ENCODE data around the gene CFLAR. TPM values are rescaled to one million over a fixed set of nuclear protein-coding genes. Genes with fewer than 3 reads are reported as not detected.

CFLAR gene
- total RNA-seq, 1 experiment from 2014 or later, result 35.6 TPM

DNA sequence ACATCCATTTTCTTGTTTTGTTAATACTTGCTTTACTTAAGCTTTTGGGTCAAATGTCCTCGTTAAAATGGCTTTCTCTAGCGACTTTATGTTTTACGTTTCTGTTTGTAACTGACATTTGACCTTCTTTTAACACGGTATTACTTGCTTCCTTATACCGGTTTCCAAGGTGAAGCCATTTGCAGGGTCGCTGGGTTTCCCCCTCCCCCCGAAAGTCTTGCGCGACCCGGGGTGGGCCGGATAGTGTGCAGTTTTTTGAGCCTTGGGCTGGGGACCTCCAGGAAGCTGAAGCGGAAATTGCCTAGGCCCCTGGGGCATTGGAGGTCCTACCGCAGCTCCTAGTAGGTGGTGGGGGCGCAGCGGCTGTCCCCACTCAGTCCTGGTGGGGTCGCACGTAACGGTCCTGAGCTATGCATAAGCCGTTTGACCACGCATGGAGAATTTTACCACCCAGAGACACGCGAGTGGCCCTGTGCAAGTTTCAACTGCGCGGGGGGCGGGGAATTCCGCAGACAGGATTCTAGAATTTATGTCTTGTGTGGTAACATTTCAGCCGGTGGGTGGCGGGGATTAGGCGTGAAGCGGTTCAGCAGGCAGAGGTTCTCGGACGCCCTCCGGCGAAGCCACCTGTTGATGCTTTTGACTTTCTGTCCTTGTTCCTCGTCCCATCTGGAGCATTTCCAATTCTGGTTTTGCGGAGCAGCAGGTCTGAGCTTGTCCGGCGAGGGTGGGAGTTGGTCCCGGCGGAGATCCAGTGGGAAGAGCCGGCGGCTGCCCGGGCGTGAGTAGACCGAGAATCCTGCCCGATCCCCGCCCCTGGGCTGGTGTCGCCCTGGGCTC is 2.4 kb downstream of the CFLAR start:
- ATAC-seq, result peak; percentile 66
- Histone ChIP-seq H4K20me1 (ENCODE audit: insufficient read depth) (no peaks in the 10 kb centered on the region), H3K9me2 (ENCODE audit: insufficient read depth) (no peaks in the 10 kb centered on the region), H3K4me2 (ENCODE audit: low read length) (peak overlapping the region; percentile 84), H3K79me2 (ENCODE audit: insufficient read depth, low read length) (peaks cover 72% of the 10 kb centered on the region), H3K9ac (ENCODE audit: low read length) (peak overlapping the region; percentile 97), H2AFZ (ENCODE audit: low read depth, low read length, poor library complexity, severe bottlenecking) (no peak overlapping the region), H3K4me3 (replicated peaks in 1 of 2; ENCODE audit: low read depth in 1 of 2, low read length in 2 of 2) (peak overlapping the region; percentile 81), H3K36me3 (ENCODE audit: control insufficient read depth in 1 of 2, insufficient read depth in 2 of 2, low read length in 2 of 2) (no peaks in the 10 kb centered on the region), H3K9me3 (ENCODE audit: control insufficient read depth in 1 of 2, insufficient read depth in 1 of 2, low read depth in 1 of 2, low read length in 2 of 2) (no peaks in the 10 kb centered on the region), H3K27ac (ENCODE audit: low read depth, low read length) (peak overlapping the region; percentile 96), H3K27me3 (ENCODE audit: insufficient read depth, low read length) (no peaks in the 10 kb centered on the region), H3K4me1 (ENCODE audit: control insufficient read depth in 1 of 2, insufficient read depth in 2 of 2, low read length in 2 of 2) (peaks cover 18 to 75% of the 10 kb centered on the region in 2 experiments)
- intact Hi-C loops (cut with micrococcal nuclease), result loop anchor here (2.0 kb wide), 1 partner anchor 32 kb away; no protein-coding TSS in a partner anchor
- no TSS peak for BruUV-seq (replicated peaks)
- ChIA-PET CTCF (interaction anchor here (1.2 to 3.3 kb wide), 6 partner anchors 9 to 221 kb away, joined by 3 to 30 read pairs (median 4); no protein-coding TSS in a partner anchor), POLR2A (interaction anchor here (1.0 to 3.4 kb wide), 2 partner anchors 36 to 115 kb away, joined by 3 to 7 read pairs; no protein-coding TSS in a partner anchor), RAD21 (ENCODE audit: low non-redundant PET in 1 of 2, low total read pairs in 2 of 2, uncharacterized antibody in 2 of 2, unreplicated experiment in 2 of 2) (interaction anchor here in 1 of 2 experiments (0.6 to 1.3 kb wide), 2 partner anchors 40 to 139 kb away, joined by 4 to 6 read pairs; no protein-coding TSS in a partner anchor)
- DNase-seq (ENCODE audit: low read depth, low spot score), result peak; percentile 86
- no peak for TF ChIP-seq ZNF274 (IDR thresholded peaks at IDR 0.05; ENCODE audit: low read depth, low read length)
- TF ChIP-seq ELF1 (IDR thresholded peaks at IDR 0.05; ENCODE audit: borderline replicate concordance, low read depth), result no peak
- peak; percentile 55 for TF ChIP-seq YY1 (IDR thresholded peaks at IDR 0.05; ENCODE audit: extremely low read depth, insufficient replicate concordance, low read depth, low read length)
- TF ChIP-seq, protein P1, sequence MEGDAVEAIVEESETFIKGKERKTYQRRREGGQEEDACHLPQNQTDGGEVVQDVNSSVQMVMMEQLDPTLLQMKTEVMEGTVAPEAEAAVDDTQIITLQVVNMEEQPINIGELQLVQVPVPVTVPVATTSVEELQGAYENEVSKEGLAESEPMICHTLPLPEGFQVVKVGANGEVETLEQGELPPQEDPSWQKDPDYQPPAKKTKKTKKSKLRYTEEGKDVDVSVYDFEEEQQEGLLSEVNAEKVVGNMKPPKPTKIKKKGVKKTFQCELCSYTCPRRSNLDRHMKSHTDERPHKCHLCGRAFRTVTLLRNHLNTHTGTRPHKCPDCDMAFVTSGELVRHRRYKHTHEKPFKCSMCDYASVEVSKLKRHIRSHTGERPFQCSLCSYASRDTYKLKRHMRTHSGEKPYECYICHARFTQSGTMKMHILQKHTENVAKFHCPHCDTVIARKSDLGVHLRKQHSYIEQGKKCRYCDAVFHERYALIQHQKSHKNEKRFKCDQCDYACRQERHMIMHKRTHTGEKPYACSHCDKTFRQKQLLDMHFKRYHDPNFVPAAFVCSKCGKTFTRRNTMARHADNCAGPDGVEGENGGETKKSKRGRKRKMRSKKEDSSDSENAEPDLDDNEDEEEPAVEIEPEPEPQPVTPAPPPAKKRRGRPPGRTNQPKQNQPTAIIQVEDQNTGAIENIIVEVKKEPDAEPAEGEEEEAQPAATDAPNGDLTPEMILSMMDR (IDR thresholded peaks at IDR 0.05 in 2 of 3, conservative IDR thresholded peaks at IDR 0.05 in 1 of 3; ENCODE audit: borderline replicate concordance in 1 of 3, insufficient read depth in 1 of 3, low read depth in 2 of 3, low read length in 2 of 3), result peak; percentile 50 to 93 (median 57); a peak in 5 of 6 replicates
- TF ChIP-seq, protein P2, sequence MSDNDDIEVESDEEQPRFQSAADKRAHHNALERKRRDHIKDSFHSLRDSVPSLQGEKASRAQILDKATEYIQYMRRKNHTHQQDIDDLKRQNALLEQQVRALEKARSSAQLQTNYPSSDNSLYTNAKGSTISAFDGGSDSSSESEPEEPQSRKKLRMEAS (IDR thresholded peaks at IDR 0.05), result peak; percentile 86
- no peak for TF ChIP-seq ZBTB33 (IDR thresholded peaks at IDR 0.05; ENCODE audit: extremely low read depth, insufficient replicate concordance, low read length)
- no peak for TF ChIP-seq FOSL1 (IDR thresholded peaks at IDR 0.05; ENCODE audit: low read depth)
- no peak for TF ChIP-seq TCF7L2 (IDR thresholded peaks at IDR 0.05; ENCODE audit: borderline replicate concordance, extremely low read depth, insufficient read depth, insufficient read length)
- no peak for TF ChIP-seq EGR1 (IDR thresholded peaks at IDR 0.05; ENCODE audit: low read depth)
- no peak for TF ChIP-seq REST (IDR thresholded peaks at IDR 0.05; ENCODE audit: low read depth)
- TF ChIP-seq POLR2A (IDR thresholded peaks at IDR 0.05; ENCODE audit: borderline replicate concordance, extremely low read depth, insufficient read depth, insufficient read length), result no peak
- peak; percentile 76; the same call in 1 of the 2 replicates for TF ChIP-seq CBX3 (IDR thresholded peaks at IDR 0.05; ENCODE audit: low read depth)
- peak; percentile 51 for TF ChIP-seq POLR2AphosphoS5 (IDR thresholded peaks at IDR 0.05; ENCODE audit: low read depth, low read length)
- TF ChIP-seq ZFX (IDR thresholded peaks at IDR 0.05), result peak; percentile 66
- no peak for TF ChIP-seq EZH2phosphoT487 (IDR thresholded peaks at IDR 0.05; ENCODE audit: borderline replicate concordance)
- no peak for TF ChIP-seq ATF3 (IDR thresholded peaks at IDR 0.05)
- TF ChIP-seq SIN3A (IDR thresholded peaks at IDR 0.05; ENCODE audit: low read depth), result no peak

Measured in HCT116 (cell line).